ENCODE results near the gene PLCXD3. TPM values are rescaled to one million over a fixed set of nuclear protein-coding genes. Genes with fewer than 3 reads are reported as not detected.

Gene PLCXD3
- polyA plus RNA-seq, 4 donors, result 0.27 to 4.4 (median 1.1) TPM

DNA sequence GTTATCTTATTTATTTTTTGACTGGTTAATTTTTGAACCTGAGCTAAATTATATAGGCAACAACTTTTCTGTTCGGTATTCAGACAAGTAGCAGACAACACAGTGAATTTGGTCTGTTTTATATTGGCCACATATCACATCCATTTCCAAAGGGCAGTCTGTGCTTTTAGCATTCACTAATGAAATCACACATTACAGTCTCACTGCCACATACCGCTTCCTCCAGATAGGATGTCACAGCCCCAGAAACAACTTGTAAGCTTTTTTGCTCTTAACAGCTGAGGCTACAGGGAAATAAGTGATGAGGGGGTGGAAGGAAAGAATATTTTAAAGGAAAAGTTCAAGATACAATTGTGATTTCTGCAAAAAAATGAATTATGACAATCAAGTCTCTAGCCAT is 140.6 kb downstream of the PLCXD3 start:
- 89 to 90% (median 89%) methylated on average over 2 of the region's 2 CpGs for WGBS, 3 donors
- no peak for FAIRE-seq

DNA sequence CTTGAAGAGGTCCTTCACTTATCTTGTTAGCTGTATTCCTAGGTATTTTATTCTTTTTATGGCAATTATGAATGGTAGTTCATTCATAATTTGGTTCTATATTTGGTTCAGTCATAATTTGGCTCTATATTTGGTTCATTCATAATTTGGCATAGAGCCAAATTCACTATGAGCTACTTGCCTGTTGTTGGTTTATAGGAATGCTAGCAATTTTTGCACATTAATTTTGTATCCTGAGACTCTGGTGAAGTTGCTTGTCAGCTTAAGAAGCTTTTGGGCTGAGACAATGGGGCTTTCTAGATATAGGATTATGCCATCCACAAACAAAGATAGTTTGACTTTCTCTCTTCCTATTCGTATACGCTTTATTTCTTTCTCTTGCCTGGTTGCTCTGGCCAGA is 142.2 kb downstream of the PLCXD3 start:
- H3K4me3 ChIP-seq (ENCODE audit: low read depth in 1 of 3, low read length in 3 of 3), result no peak overlapping the region
- WGBS, 3 donors, result 93 to 100% (median 98%) methylated on average over 2 of the region's 2 CpGs
- H3K27me3 ChIP-seq (ENCODE audit: control insufficient read depth in 3 of 3, insufficient read depth in 3 of 3, low read length in 3 of 3), result no peaks in the 10 kb centered on the region
- no peak overlapping the region for H3K27ac ChIP-seq (ENCODE audit: low read depth in 1 of 3, low read length in 2 of 3)
- DNase-seq (no peak), FAIRE-seq (no peak)
- H3K36me3 ChIP-seq (ENCODE audit: control insufficient read depth in 3 of 3, insufficient read depth in 2 of 3, low read depth in 1 of 3, low read length in 3 of 3), result no peaks in the 10 kb centered on the region
- no peaks in the 10 kb centered on the region for H3K9me3 ChIP-seq (ENCODE audit: control insufficient read depth in 2 of 2, insufficient read depth in 1 of 2, low read depth in 1 of 2, low read length in 1 of 2)
- no peaks in the 10 kb centered on the region for H3K4me1 ChIP-seq (ENCODE audit: control insufficient read depth in 3 of 3, insufficient read depth in 2 of 3, low read depth in 1 of 3, low read length in 2 of 3)

More for the DNA sequence above, 140.6 kb downstream of the PLCXD3 start:
- no peak overlapping the region for H3K4me3 ChIP-seq (ENCODE audit: low read depth in 1 of 3, low read length in 3 of 3)
- no peaks in the 10 kb centered on the region for H3K36me3 ChIP-seq (ENCODE audit: control insufficient read depth in 3 of 3, insufficient read depth in 2 of 3, low read depth in 1 of 3, low read length in 3 of 3)
- no peaks in the 10 kb centered on the region for H3K4me1 ChIP-seq (ENCODE audit: control insufficient read depth in 3 of 3, insufficient read depth in 2 of 3, low read depth in 1 of 3, low read length in 2 of 3)
- no peaks in the 10 kb centered on the region for H3K27me3 ChIP-seq (ENCODE audit: control insufficient read depth in 3 of 3, insufficient read depth in 3 of 3, low read length in 3 of 3)
- DNase-seq, result no peak
- no peaks in the 10 kb centered on the region for H3K9me3 ChIP-seq (ENCODE audit: control insufficient read depth in 2 of 2, insufficient read depth in 1 of 2, low read depth in 1 of 2, low read length in 1 of 2)
- H3K27ac ChIP-seq (ENCODE audit: low read depth in 1 of 3, low read length in 2 of 3), result no peak overlapping the region

DNA sequence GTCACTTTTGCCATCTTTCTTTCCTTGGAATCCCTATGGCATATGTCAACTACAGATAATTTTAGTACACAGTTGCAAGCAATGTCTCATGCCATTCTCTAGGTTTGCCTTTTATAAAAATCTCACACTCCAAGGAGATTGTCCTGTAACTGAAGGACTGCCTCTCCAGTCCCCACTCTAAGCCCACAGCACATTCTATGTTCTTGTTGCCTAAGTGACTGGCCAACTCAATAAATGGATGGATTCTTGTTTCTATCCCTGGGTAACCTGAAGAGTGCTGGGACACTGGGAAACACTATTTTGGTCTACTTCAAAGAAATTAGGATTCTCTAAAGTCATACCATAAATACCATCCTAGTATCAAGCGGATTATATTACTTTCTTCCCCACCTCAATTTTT is 145.0 kb downstream of the PLCXD3 start:
- no peak for FAIRE-seq

GRCh38 chr5:41364346-41364745 is 146.1 kb downstream of the PLCXD3 start:
- no peak for FAIRE-seq
- no peaks in the 10 kb centered on the region for H3K36me3 ChIP-seq (ENCODE audit: control insufficient read depth in 3 of 3, insufficient read depth in 2 of 3, low read depth in 1 of 3, low read length in 3 of 3)
- H3K4me1 ChIP-seq (ENCODE audit: control insufficient read depth in 3 of 3, insufficient read depth in 2 of 3, low read depth in 1 of 3, low read length in 2 of 3), result no peaks in the 10 kb centered on the region
- H3K9me3 ChIP-seq (ENCODE audit: control insufficient read depth in 2 of 2, insufficient read depth in 1 of 2, low read depth in 1 of 2, low read length in 1 of 2), result peaks cover 0 to 6% of the 10 kb centered on the region in 2 donors
- no peak for DNase-seq
- 25 to 78% (median 46%) methylated on average over 1 of the region's 1 CpG for WGBS, 3 donors
- H3K27me3 ChIP-seq (ENCODE audit: control insufficient read depth in 3 of 3, insufficient read depth in 3 of 3, low read length in 3 of 3), result no peaks in the 10 kb centered on the region
- no peak overlapping the region for H3K4me3 ChIP-seq (ENCODE audit: low read depth in 1 of 3, low read length in 3 of 3)
- H3K27ac ChIP-seq (ENCODE audit: low read depth in 1 of 3, low read length in 2 of 3), result no peak overlapping the region

More for the DNA sequence above, 145.0 kb downstream of the PLCXD3 start:
- H3K36me3 ChIP-seq (ENCODE audit: control insufficient read depth in 3 of 3, insufficient read depth in 2 of 3, low read depth in 1 of 3, low read length in 3 of 3), result no peaks in the 10 kb centered on the region
- no peak overlapping the region for H3K27ac ChIP-seq (ENCODE audit: low read depth in 1 of 3, low read length in 2 of 3)
- DNase-seq, result no peak
- H3K9me3 ChIP-seq (ENCODE audit: control insufficient read depth in 2 of 2, insufficient read depth in 1 of 2, low read depth in 1 of 2, low read length in 1 of 2), result peaks cover 0 to 5% of the 10 kb centered on the region in 2 donors
- no peaks in the 10 kb centered on the region for H3K27me3 ChIP-seq (ENCODE audit: control insufficient read depth in 3 of 3, insufficient read depth in 3 of 3, low read length in 3 of 3)
- no peaks in the 10 kb centered on the region for H3K4me1 ChIP-seq (ENCODE audit: control insufficient read depth in 3 of 3, insufficient read depth in 2 of 3, low read depth in 1 of 3, low read length in 2 of 3)
- 0% methylated on average over 1 of the region's 1 CpG for WGBS, 3 donors
- no peak overlapping the region for H3K4me3 ChIP-seq (ENCODE audit: low read depth in 1 of 3, low read length in 3 of 3)

DNA sequence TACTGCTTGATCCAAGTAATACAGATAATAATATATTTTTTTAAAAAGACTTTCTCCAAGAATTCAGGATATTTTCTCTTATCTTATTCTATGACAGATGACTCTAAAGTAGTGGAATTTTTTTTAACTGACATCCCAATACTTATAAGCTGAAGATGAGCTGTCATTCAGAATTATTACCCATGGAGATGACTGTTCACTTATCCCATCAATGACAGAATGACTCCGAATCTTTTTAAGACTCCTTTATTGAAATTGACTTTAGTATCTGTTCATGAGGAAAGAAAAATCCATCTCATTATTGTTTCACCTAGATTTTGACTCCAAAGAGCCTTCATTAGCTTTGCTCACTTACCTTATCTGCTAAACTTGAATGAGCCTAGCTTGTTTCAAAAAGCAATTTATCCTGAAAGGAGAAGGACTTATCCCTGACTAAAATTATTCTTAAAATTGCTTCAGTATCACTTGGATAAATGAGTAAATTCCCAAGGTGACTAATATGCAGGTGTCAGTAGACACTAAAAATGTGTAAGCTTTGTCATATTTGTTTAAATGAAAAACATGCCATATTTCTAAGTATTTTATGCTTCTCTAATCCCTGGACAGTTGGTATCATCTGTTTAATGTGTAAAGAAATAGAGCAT is 146.9 kb downstream of the PLCXD3 start:
- Histone ChIP-seq H3K9me3 (ENCODE audit: control insufficient read depth in 2 of 2, insufficient read depth in 1 of 2, low read depth in 1 of 2, low read length in 1 of 2) (peaks cover 0 to 6% of the 10 kb centered on the region in 2 donors), H3K4me3 (ENCODE audit: low read depth in 1 of 3, low read length in 3 of 3) (no peak overlapping the region), H3K36me3 (ENCODE audit: control insufficient read depth in 3 of 3, insufficient read depth in 2 of 3, low read depth in 1 of 3, low read length in 3 of 3) (no peaks in the 10 kb centered on the region), H3K4me1 (ENCODE audit: control insufficient read depth in 3 of 3, insufficient read depth in 2 of 3, low read depth in 1 of 3, low read length in 2 of 3) (no peaks in the 10 kb centered on the region), H3K27me3 (ENCODE audit: control insufficient read depth in 3 of 3, insufficient read depth in 3 of 3, low read length in 3 of 3) (no peaks in the 10 kb centered on the region), H3K27ac (ENCODE audit: low read depth in 1 of 3, low read length in 2 of 3) (no peak overlapping the region)
- DNase-seq (no peak), FAIRE-seq (no peak)
- 83 to 95% (median 90%) methylated on average over 1 of the region's 1 CpG for WGBS, 3 donors

GRCh38 chr5:41356786-41357185 is 153.6 kb downstream of the PLCXD3 start:
- H3K27me3 ChIP-seq (ENCODE audit: control insufficient read depth in 3 of 3, insufficient read depth in 3 of 3, low read length in 3 of 3), result no peaks in the 10 kb centered on the region
- no peaks in the 10 kb centered on the region for H3K36me3 ChIP-seq (ENCODE audit: control insufficient read depth in 3 of 3, insufficient read depth in 2 of 3, low read depth in 1 of 3, low read length in 3 of 3)
- FAIRE-seq, result no peak
- H3K9me3 ChIP-seq (ENCODE audit: control insufficient read depth in 2 of 2, insufficient read depth in 1 of 2, low read depth in 1 of 2, low read length in 1 of 2), result peaks cover 0 to 6% of the 10 kb centered on the region in 2 donors
- no peak for DNase-seq
- H3K4me3 ChIP-seq (ENCODE audit: low read depth in 1 of 3, low read length in 3 of 3), result no peak overlapping the region
- WGBS, 3 donors, result 45 to 66% (median 60%) methylated on average over 2 of the region's 2 CpGs
- no peak overlapping the region for H3K27ac ChIP-seq (ENCODE audit: low read depth in 1 of 3, low read length in 2 of 3)
- no peaks in the 10 kb centered on the region for H3K4me1 ChIP-seq (ENCODE audit: control insufficient read depth in 3 of 3, insufficient read depth in 2 of 3, low read depth in 1 of 3, low read length in 2 of 3)

DNA sequence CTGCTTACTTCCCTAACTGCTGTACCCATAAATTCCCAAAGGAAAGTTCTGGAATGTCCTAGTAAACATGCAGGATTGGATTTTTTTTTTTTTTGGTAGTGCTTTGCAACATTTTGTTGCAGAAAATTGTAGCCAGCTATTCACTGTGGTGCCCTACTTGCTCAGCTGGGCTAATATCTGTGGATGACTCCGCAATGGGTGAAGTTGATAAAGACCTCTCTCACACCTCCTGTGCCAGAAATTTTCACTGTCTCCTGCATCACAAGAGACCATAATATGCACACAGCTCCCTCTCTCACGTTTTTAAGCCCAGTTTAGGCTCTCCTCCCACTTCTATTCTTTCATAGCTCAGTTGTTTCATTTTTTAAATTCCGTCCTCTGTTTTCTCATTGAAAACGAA is 160.6 kb downstream of the PLCXD3 start:
- Histone ChIP-seq H3K4me3 (ENCODE audit: low read depth in 1 of 3, low read length in 3 of 3) (no peak overlapping the region), H3K27me3 (ENCODE audit: control insufficient read depth in 3 of 3, insufficient read depth in 3 of 3, low read length in 3 of 3) (no peaks in the 10 kb centered on the region), H3K9me3 (ENCODE audit: control insufficient read depth in 2 of 2, insufficient read depth in 1 of 2, low read depth in 1 of 2, low read length in 1 of 2) (no peaks in the 10 kb centered on the region), H3K27ac (ENCODE audit: low read depth in 1 of 3, low read length in 2 of 3) (no peak overlapping the region), H3K4me1 (ENCODE audit: control insufficient read depth in 3 of 3, insufficient read depth in 2 of 3, low read depth in 1 of 3, low read length in 2 of 3) (no peaks in the 10 kb centered on the region), H3K36me3 (ENCODE audit: control insufficient read depth in 3 of 3, insufficient read depth in 2 of 3, low read depth in 1 of 3, low read length in 3 of 3) (no peaks in the 10 kb centered on the region)
- 68 to 71% (median 69%) methylated on average over 4 of the region's 4 CpGs for WGBS, 3 donors
- FAIRE-seq, result no peak
- no peak for DNase-seq

- Histone ChIP-seq H3K4me1 (ENCODE audit: control insufficient read depth in 3 of 3, insufficient read depth in 2 of 3, low read depth in 1 of 3, low read length in 2 of 3) (no peaks in the 10 kb centered on the region), H3K4me3 (ENCODE audit: low read depth in 1 of 3, low read length in 3 of 3) (no peak overlapping the region), H3K27me3 (ENCODE audit: control insufficient read depth in 3 of 3, insufficient read depth in 3 of 3, low read length in 3 of 3) (no peaks in the 10 kb centered on the region), H3K9me3 (ENCODE audit: control insufficient read depth in 2 of 2, insufficient read depth in 1 of 2, low read depth in 1 of 2, low read length in 1 of 2) (no peaks in the 10 kb centered on the region), H3K36me3 (ENCODE audit: control insufficient read depth in 3 of 3, insufficient read depth in 2 of 3, low read depth in 1 of 3, low read length in 3 of 3) (no peaks in the 10 kb centered on the region), H3K27ac (ENCODE audit: low read depth in 1 of 3, low read length in 2 of 3) (no peak overlapping the region)
- WGBS, 3 donors, result 72 to 89% (median 88%) methylated on average over 1 of the region's 1 CpG
- FAIRE-seq (no peak), DNase-seq (peak in 1 of 2 donors; percentile 4)
Measured at GRCh38 chr5:41347569-41347968, 162.8 kb downstream of the PLCXD3 start.

GRCh38 chr5:41346609-41347008 is 163.8 kb downstream of the PLCXD3 start:
- H3K27ac ChIP-seq (ENCODE audit: low read depth in 1 of 3, low read length in 2 of 3), result no peak overlapping the region
- H3K36me3 ChIP-seq (ENCODE audit: control insufficient read depth in 3 of 3, insufficient read depth in 2 of 3, low read depth in 1 of 3, low read length in 3 of 3), result no peaks in the 10 kb centered on the region
- no peaks in the 10 kb centered on the region for H3K27me3 ChIP-seq (ENCODE audit: control insufficient read depth in 3 of 3, insufficient read depth in 3 of 3, low read length in 3 of 3)
- no peaks in the 10 kb centered on the region for H3K4me1 ChIP-seq (ENCODE audit: control insufficient read depth in 3 of 3, insufficient read depth in 2 of 3, low read depth in 1 of 3, low read length in 2 of 3)
- WGBS, 3 donors, result 5 to 27% (median 15%) methylated on average over 5 of the region's 5 CpGs
- H3K9me3 ChIP-seq (ENCODE audit: control insufficient read depth in 2 of 2, insufficient read depth in 1 of 2, low read depth in 1 of 2, low read length in 1 of 2), result no peaks in the 10 kb centered on the region
- FAIRE-seq, result no peak
- peak in 1 of 2 donors; percentile 25 for DNase-seq
- H3K4me3 ChIP-seq (ENCODE audit: low read depth in 1 of 3, low read length in 3 of 3), result no peak overlapping the region

Data from small intestine (tissue), 7 donors.